Measurements from ENCODE around the gene GNL3L.
A peak's percentile ranks its signal among the peaks of the same experiment; 100 is the strongest.
"Not testable (repeated sequence)": the region's sequence is repeated elsewhere in the genome, so short reads cannot be mapped to it uniquely, and the experiment has no call there.

GNL3L gene, protein sequence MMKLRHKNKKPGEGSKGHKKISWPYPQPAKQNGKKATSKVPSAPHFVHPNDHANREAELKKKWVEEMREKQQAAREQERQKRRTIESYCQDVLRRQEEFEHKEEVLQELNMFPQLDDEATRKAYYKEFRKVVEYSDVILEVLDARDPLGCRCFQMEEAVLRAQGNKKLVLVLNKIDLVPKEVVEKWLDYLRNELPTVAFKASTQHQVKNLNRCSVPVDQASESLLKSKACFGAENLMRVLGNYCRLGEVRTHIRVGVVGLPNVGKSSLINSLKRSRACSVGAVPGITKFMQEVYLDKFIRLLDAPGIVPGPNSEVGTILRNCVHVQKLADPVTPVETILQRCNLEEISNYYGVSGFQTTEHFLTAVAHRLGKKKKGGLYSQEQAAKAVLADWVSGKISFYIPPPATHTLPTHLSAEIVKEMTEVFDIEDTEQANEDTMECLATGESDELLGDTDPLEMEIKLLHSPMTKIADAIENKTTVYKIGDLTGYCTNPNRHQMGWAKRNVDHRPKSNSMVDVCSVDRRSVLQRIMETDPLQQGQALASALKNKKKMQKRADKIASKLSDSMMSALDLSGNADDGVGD

DNA sequence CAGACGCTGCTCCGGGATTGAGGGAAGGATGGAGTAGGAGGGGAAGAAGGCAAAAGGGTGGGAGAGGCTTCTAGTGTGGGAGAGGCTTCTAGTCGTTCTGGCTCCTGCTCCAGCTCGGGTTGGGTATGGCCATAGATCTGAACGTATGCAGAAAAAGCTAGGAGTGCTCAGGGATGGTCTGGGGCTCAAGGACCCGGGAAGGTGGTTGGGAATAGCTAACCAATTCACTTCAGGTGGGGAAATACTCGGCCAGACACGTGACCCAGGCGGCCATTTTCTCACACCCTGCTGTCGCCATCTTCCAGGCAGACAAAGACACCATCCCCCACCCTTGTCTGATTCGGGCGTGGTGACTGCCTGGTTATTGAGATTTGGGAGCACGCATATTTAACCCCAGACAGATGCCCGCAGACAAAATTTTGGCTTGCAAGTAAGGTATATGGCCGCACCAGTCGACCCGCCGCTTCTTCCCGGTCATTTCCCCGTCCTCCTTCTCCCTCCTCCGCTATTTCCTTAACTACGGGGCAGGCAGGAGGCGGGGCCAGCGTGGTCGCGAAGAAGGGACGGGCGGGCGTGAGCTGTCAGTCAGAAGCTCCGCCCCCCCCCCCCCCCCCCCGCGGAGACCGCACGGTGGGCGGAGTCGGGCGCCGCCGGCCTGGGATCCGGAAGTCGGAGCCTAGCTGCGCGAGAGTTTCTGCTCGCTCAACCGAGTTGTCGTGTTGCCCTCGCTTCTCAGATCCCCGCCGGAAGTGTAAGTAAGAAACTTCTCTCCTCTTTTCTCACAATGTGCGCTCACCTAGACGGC is at the start of gene GNL3L:
Gene GNL3L, plus strand, starts transcription at position 668 of the 805 bp plus-strand sequence. CDS start 2,348 bp downstream, outside the sequence.
- peak; percentile 80 for DNase-seq

DNA sequence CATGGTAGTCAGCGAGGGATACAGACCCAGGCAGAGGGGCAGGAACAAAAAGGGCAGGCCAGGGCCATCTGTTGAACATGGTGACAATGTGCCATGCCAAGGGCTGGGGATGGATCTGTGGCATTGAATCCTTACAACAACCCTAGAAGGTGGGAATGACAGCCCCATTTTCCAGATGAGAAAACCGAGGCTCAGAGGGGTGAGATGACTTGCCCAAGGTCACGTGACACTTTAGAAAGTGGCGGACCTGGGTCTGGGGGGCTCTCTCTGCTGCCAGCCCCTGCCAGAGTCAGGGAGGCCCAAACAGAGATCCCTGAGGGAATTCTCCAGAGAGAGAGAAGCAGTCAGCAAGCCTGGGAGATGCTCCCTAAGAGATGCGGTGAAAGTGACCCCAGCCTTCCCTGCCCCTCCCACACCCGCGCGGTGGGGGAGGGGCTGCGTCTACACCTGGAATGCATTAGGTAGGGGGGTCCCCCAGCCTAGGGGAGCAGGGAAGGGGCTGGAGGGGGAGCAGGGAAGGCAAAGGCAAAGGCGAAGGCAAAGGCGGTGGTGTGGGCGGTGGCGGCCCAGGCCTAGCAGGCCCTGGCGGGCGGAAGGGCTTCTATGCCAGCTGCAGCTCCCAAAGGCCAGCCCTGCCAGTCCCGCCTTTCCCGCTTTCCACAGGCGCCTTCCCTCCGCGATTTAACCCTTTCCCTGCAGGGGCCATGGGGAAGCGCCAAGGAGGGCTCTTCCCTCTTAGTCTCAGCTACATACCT is 47.0 kb upstream of the GNL3L start:
- no peak for DNase-seq

DNA sequence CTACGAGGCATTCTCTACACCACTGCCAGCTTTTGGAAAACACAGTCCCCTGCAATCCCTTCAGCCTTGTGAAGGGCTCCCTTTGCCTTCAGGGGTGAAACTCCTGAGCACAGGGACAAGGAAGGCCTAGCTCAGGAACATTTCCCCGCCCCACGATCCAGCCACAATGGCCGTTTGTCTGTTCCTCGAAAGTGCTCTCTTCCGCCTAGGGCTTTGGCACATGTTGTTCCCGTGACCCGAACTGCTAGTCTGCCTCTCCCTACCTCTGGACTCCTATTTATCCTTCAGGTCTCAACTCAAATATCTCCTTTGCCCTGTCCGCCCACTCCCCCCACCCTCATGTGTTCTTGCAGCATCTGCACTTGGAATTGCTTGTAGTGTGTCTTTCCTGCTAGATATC is 46.1 kb upstream of the GNL3L start:
- no peak for DNase-seq

DNA sequence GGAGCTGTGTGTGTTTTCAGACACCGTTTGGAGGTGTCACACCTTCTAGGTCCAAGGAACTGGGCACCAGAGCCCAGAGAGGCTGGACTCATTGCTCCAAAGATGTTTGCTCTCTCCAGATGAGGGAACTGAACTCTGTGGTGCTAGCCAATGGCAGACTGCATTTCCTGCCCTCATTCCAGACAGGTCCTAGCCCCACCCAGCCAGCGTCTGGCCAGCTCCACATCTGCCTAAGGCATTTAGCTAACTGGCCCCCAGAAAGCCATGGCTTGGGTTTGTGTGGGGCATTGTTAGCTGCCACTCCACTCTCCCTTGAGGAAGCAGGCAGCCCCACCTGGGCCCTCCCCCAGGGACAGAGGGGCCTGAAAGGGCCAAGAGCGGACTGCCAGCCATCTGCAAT is 45.4 kb upstream of the GNL3L start:
- no peak for DNase-seq

DNA sequence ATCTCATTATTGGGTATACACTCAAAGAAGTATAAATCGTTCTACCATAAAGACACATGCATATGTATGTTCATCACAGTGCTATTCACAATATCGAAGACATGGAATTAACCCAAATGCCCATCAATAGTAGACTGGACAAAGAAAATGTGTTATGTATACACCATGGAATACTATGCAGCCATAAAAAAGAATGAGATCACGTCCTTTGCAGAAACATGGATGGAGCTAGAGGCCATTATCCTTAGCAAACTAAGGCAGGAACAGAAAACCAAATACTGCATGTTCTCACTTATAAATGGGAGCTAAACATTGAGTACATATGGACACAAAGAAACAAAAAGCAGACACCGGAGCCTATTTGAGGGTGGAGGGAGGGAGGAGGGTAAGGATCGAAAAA is 40.2 kb upstream of the GNL3L start:
- DNase-seq = not testable (repeated sequence)

DNA sequence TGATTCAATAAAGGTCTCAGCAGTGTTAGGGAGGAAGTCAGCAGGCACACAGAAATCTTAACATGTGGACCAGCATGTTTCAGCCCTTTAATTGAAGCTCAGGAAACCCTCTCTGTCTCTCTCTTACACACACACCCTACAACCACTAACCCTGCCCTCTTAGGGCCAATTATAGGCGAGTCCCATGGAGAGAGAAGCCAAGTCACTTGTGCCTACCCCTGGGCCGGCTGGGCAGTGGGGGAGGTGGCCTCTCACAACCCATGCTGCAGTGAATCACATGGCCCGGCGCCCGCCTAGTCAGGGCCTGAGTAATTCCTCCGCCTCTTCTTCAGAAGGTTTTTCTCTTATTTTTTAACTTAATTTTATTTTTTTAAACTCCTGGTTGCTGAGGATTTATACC is 37.7 kb upstream of the GNL3L start:
- peak; percentile 59 for DNase-seq

DNA sequence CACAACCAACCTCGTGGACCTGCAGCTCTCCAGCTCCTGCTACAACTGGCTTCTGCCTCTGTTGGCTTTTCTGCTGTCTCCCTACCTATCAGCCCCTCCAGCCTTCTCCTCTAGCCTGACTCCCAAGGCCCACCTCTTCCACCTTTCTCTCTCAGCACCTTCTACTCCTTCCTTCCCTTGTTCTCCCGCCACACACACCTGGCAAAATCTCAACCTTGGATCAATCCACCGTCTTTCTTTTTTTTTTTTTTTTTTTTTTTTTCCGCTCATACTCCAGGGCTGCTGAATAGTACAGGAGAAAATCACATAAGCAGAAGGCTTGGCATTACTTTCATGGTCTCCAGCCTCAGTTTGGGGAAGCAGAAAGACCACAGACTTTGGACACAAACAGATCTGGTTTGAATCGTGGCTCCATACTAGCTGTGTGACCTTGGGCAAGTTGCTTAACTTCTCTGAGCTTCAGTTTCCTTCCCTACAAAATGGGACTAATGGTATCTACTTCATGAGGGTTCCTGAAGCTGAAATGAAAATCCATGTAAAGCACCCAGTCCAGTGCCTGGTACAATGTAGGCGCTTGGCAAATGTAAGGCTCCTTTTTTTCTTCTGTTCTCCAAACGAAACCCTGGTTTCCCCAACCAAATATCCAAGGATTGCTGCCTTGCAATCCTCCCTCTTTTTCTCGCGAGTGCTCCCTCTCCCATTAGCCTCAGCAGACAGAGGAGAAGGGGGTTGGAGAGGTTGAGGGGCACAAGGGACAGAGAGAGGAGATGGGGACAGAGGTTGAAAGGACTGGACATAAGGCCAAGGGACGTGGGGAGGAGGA is 35.6 kb upstream of the GNL3L start:
- DNase-seq = peak; percentile 1

DNA sequence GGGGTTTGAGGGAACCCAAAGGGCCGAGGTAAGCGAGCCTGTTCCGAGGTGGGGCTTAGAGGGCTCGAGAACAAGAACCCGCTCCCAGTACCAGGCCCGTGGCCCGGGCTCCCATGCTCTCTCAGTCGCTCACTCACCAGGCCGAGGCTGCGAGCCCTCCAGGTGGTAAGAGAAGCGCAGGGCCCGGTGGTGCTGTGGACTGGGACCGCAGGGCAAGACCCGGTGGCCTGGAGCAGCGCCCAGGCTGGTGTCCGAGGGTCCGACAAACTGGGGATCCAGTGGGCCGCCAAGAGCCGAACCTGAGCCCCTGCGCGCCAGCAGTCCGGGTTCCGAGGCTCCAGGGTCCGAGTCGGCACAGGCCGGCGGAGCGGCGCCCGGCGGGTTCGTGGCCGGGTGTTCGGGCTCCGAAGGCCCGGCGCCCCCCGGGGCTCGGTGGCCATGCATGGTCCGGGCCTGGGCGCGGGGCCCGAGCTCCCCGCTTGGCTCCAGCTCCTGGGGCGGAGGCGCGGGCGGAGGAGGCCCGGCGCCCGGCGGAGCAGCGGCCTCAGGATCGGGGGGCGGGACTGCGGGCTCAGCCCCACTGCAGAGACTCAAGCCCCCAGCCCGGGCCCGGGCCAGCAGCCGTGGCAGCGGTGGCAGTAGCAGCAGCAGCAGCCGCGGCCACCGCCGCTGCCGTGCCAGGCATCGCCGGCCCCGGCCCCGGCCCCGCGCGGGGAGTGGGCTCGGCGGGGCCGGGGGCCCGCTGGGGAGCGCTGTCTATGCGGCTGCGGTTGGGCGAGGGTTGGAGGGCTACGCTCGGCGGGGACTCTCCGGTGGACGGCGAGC is 34.8 kb upstream of the GNL3L start:
- peak; percentile 7 for DNase-seq

DNA sequence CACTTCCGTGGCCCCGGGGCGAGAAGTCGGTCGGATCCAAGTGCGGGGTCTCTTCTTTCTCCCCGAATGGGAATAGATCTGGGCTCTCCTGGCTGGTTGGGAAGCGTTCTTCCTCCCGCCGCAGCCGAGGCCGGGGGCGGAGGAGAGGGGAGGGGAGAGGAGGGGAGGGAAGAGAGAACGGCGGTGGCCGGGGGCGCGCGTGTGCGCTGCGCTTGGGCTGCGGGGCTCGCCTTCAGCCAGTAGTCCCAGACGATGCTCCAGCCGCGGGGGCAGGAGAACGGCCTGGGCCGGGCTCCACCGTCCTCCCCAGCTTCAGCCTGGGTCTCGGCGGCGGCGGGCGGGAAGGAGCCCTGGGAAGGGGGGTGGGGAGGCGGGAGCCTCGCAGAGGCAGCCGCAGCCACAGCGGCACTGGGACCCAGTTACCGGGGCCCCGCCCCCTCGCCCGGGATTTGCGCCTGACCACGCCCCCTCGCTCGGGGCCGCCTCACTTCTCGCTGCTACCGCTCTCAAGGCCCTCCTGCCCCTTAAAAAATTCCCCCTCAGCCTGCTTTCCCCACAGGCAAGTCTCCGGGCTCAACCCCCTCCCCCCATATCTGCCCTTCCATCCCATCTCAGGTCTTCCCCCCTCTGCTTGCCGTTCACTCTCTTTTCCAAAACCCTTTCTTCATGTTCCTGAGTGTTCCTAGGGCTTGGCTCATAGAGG is 34.1 kb upstream of the GNL3L start, which contains the start of gene FGD1:
Gene FGD1, minus strand, starts transcription at position 421 of the 703 bp plus-strand sequence. CDS start 802 bp downstream, outside the sequence.
- DNase-seq = peak; percentile 53

DNA sequence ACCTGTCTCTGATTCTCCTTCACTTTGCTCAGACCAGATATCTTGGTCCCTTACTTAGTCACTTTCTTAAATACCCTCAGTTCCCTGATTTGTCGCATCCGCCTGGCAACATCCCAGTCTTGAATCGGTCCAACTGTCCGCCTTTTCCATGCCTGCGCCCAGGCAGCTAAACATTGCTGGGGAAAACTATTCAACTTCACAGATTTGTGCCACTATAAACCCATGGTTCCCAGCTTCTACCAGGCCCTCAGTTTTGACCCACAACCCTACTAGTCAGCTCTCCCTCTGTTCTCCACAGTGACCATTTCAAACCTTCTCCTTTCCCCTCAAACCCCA is 33.5 kb upstream of the GNL3L start:
- no peak for DNase-seq

DNA sequence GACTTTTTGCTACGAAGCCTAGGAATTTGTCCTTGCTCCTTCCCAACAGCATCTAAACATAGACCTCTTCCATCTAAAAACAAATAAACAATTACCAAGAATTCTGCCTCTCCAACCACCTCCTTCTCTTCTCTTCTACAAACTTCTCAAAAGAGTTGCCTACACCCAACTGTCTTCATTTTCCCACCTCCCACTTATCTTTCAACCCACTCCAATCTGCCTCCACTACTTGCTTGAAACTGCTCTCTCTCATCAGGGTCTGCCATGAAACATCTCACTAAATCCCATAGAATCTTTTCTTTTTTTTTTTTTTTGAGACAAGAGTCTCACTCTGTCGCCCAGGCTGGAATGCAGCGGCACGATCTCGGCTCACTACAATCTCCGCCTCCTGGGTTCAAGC is 33.1 kb upstream of the GNL3L start:
- DNase-seq = no peak

DNA sequence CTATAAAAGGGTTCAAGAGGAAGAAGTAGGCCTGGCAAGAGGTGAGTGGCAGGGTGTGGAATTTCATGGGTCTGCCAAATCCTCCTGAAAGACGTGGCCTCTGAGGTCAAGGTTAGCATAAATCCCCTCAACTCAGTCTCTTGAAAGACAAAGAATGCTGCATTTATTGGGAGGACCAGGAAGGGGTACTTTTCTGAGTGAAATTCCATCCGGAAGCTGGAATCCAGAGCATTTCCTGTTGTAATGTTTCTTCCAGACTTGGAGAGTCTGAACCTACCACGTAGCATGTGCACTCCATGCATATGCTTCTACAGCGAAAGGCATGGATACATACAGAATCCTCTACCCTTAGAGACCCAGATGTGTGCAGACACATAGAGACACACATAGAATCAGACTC is 20.6 kb upstream of the GNL3L start:
- DNase-seq = no peak

DNA sequence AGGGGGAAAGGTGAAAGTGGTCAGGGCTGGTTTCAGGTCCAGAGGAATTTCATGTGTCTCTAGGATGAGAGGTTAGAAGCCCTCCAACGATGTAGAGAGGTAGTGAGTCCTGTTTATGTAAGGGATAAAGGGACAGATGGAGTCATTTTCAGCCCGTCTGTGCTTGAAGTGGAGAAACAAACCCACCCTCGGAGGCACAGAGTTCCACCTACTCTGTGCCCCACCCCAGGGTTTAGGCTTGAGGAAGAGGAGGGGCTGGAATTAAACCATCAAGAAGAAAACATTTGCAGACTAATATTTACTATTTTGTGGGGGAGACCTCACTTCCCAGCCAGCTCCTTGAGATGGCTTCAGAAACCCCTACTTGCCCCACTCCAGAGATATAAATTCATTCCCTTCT is 868 bp upstream of the GNL3L start:
- no peak for DNase-seq

DNA sequence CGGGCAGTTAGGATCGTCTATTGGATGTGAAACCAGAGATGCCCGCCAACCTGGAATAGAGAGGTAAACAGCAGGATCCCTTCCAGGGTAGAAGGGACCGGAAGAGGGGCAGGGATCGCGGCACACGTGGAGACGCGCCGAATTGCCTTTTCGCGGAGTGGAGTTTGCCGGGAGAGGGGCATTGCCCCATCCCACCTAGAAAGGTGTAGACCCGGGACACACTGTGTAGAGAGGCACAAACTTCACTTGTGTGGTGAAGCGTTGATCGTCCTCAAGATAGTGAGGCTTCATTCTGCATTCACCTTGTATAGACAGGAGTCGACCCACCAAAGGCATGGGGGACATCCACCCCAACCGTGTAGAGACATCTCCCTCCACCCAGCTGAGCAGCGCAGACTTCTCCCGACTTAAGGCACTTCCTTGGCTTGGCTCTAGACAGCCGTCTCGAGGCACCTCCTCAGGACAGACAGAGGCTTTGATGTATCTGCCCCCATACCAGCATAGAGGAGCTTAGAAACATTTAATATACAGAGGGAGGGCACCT is 410 bp downstream of the GNL3L start:
- no peak for DNase-seq

DNA sequence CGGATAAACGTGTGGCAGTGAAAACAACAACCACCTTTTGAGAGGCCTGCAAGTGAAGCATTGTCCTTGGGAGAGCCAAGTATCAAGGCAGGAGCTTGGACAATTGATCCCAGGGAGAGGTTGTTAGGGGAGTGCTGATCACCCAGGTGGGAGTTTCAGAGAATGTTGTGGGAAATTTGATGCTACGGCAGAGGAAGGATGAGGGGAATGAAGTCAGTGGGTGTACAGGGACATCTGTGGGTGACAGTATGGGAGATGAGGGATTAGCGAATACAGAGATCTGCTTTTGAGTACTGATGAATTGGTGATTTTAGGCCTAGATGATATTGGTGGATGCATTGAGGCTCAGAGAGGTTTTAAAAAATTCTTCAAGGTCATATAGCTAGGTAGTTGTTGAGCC is 4.3 kb downstream of the GNL3L start:
- DNase-seq = no peak

DNA sequence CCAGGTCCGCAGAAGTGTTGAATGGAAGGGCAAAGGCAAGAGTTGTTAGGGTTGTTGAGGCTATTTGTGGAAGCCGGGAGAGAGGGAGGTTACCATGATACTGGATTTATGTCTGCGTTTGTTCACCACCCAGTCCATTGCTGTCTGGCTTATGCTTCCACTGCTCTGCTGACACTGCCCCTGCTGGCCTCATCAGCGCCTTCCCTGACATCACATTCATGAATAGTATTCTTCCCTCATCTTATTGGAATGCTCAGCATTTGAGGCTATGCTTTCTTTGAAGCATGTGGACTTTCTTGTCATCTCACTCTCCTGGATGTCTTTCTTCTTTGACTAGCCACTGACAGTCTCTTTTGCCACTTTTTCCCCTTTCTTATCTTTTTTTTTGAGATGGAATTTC is 10.3 kb downstream of the GNL3L start:
- DNase-seq = peak; percentile 17

DNA sequence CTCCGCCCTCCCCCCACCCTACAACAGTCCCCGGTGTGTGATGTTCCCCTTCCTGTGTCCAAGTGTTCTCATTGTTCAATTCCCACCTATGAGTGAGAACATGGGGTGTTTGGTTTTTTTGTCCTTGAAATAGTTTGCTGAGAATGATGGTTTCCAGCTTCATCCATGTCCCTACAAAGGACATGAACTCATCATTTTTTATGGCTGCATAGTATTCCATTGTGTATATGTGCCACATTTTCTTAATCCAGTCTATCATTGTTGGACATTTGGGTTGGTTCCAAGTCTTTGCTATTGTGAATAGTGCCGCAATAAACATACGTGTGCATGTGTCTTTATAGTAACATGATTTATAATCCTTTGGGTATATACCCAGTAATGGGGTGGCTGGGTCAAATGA is 12.2 kb downstream of the GNL3L start:
- not testable (repeated sequence) for DNase-seq

DNA sequence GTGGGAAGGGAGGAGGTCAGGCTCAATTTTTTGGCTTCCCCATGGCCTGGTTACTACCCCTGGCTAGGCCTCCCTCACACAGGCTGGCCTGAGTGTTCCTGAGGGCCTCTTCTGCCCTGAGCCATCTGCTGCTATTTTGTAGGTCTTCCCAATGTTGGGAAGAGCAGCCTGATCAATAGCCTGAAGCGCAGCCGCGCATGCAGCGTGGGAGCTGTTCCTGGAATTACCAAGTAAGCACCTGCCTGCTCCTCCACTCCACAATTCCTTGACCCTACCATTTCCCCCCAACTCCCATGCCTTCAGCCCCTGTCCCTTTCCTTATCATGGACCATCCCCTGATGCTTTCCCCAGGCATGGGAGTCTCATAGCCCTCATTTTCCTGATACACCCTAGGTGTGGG is 20.8 kb downstream of the GNL3L start:
- no peak for DNase-seq

DNA sequence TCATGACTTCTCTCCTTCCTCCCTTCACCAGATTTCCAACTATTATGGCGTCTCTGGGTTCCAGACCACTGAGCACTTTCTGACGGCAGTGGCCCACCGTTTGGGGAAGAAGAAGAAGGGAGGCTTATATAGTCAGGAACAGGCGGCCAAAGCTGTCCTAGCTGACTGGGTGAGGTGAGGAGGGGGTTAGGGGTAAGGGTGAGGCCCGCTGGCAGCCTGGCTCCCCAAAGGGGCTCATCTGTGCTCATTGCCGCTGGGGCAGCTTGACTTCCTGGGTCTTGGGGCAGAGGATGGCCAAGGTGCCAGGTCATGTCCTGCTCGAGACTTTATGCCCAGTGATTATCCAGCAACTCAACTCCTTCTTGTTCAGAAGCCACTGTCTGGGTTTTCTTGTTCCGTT is 21.8 kb downstream of the GNL3L start:
- no peak for DNase-seq

DNA sequence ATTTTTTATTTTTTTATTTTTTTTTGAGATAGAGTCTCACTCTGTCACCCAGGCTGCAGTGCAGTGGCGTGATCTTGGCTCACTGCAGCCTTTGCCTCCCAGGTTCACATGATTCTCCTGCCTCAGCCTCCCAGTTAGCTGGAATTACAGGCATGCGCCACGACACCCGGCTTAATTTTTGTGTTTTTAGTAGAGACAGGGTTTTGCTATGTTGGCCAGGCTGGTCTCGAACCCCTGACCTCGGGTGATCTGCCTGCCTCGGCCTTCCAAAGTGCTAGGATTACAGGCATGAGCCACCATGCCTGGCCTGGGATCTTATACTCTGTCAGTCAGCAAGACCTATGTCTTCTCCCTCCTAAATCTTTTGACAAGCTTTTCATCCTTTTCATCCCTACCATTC is 25.0 kb downstream of the GNL3L start:
- DNase-seq = not testable (repeated sequence)

All from HCEC 1CT (cell line).